SIG-M5 (cell line): ENCODE data around the gene FCER2.
A peak's percentile ranks its signal among the peaks of the same experiment; 100 is the strongest.

Experiments
- DNase-seq: peaks from one replicate; lab custom pipeline; 2025; lab: John Stamatoyannopoulos, UW

FCER2 gene

GRCh38 chr19:7699417-7700401, 2.2 kb downstream of the FCER2 start:
- no peak for DNase-seq

GRCh38 chr19:7699003-7699402, 2.9 kb downstream of the FCER2 start:
- no peak for DNase-seq

- no peak for DNase-seq
Observed at GRCh38 chr19:7698583-7698982, 3.3 kb downstream of the FCER2 start.

- DNase-seq: no peak
Observed at GRCh38 chr19:7697721-7698287, 4.1 kb downstream of the FCER2 start.

GRCh38 chr19:7694499-7694898, 7.4 kb downstream of the FCER2 start:
- no peak for DNase-seq

GRCh38 chr19:7692417-7693088, 9.4 kb downstream of the FCER2 start:
- DNase-seq: no peak

GRCh38 chr19:7691497-7691896, 10.4 kb downstream of the FCER2 start:
- no peak for DNase-seq

GRCh38 chr19:7690779-7691258, 11.1 kb downstream of the FCER2 start:
- no peak for DNase-seq

GRCh38 chr19:7689165-7689564, 12.8 kb downstream of the FCER2 start:
- no peak for DNase-seq

GRCh38 chr19:7687177-7687576, 14.8 kb downstream of the FCER2 start:
- no peak for DNase-seq

- DNase-seq: no peak
Observed at GRCh38 chr19:7685546-7686445, 16.1 kb downstream of the FCER2 start.

GRCh38 chr19:7682175-7682855, 19.6 kb downstream of the FCER2 start:
- no peak for DNase-seq

- DNase-seq: peak; percentile 66
Observed at GRCh38 chr19:7681340-7682174, 20.4 kb downstream of the FCER2 start.

GRCh38 chr19:7680606-7681339, 21.2 kb downstream of the FCER2 start, which contains the start of gene TRAPPC5:
TRAPPC5 (plus strand) TSS chr19:7680833; CDS start chr19:7682254, 1,421 bp downstream.
- DNase-seq: no peak

- no peak for DNase-seq
Observed at GRCh38 chr19:7679771-7680605, 21.9 kb downstream of the FCER2 start.

GRCh38 chr19:7678971-7679751, 22.8 kb downstream of the FCER2 start:
- no peak for DNase-seq

GRCh38 chr19:7677669-7678311, 24.1 kb downstream of the FCER2 start:
- no peak for DNase-seq
